GM12874 (cell line): ENCODE measurements around the gene SERHL2.

Experiments used
- CTCF ChIP-seq: IDR thresholded peaks from 2 replicates; pipeline ENCODE4 v1.5.1; 2011; ENCODE audit warnings: low read depth, mild to moderate bottlenecking, control low read depth, low read length, moderate library complexity; ENCODE audit not compliant: insufficient read depth

Gene SERHL2

GRCh38 chr22:42522546-42522945 lies 31.2 kb upstream of the SERHL2 start:
- TF ChIP-seq CTCF = no peak

- TF ChIP-seq CTCF = no peak
Measured at GRCh38 chr22:42528591-42529307, 25.0 kb upstream of the SERHL2 start.

GRCh38 chr22:42533638-42533977 lies 20.1 kb upstream of the SERHL2 start:
- TF ChIP-seq CTCF = no peak

GRCh38 chr22:42536166-42536565 lies 17.6 kb upstream of the SERHL2 start:
- no peak for TF ChIP-seq CTCF

- no peak for TF ChIP-seq CTCF
Measured at GRCh38 chr22:42544686-42545085, 9.1 kb upstream of the SERHL2 start.

GRCh38 chr22:42547562-42547961 lies 6.2 kb upstream of the SERHL2 start:
- no peak for TF ChIP-seq CTCF

GRCh38 chr22:42548597-42549330 lies 5.0 kb upstream of the SERHL2 start:
- no peak for TF ChIP-seq CTCF
